COLO829 (cell line): ENCODE results near the gene MAPRE2.
"Not testable (repeated sequence)": the region's sequence is repeated elsewhere in the genome, so short reads cannot be mapped to it uniquely, and the experiment has no call there.

Source experiments
- DNase-seq: peaks from one replicate; pipeline ENCODE4 v3.0.0; 2012; ENCODE audit warnings: low spot score

MAPRE2 gene

DNA sequence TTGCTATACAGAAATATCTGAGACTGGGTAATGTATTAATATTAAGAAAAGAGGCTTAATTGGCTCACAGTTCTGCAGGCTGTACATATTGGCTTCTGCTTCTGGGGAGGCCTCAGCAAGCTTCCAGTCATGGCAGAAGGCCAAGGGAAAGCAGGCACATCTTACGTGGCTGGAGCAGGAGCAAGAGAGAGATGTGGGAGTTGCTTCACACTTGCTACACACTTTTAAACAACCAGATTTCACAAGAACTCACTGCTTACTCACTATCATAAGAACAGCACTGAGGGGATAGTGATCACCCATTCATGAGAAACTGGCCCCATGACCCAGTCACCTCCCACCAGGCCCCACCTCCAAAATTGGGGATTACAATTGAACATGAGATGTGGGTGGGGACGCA is 50.6 kb downstream of the MAPRE2 start:
- DNase-seq: no peak

DNA sequence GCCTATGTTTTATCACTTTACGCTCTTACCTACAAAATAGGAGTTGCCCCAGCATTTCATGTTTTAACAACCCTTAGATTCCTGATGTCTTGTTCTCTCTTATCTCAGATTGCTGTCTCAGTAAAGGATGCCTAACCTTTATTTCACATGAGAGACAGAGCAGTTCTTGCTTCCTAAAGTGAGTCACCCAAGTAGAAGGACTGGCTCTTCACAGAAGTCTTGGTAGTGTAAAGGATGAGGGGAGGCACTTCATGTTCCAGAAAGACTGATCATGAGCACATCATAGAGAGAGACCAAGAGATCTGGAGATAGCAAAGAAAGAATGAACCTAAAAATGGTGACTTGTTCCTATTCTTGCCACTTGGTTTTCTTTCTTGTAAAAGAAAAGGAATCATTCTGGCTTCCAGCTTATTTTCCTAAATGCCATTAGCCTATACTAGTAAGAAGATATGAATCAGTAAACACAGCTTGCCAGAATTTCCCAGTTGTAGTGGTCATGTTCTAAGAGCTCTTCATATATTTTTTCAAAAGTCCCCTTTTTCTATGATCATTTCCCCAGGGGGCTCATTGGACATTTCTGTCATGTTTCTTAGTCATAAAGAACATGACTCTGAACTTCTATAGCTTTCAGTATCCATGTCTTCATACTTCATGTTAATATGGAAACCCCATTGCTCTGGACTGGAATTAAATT is 54.9 kb downstream of the MAPRE2 start:
- no peak for DNase-seq

DNA sequence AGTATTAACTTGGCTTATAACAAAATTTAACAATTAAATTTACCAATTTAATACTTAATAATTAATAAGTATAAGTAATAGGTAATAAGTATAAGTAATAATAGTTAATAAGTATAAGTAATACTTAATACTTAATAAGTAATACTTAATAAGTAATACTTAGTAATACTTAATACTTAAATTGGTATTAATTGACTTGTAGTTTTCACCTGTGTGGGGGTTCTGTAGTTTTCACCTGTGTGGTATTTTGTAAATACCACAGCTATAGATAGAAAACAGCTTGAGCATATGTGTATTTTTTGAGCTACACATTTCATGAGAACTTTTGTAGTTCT is 55.4 kb downstream of the MAPRE2 start:
- DNase-seq: no peak

DNA sequence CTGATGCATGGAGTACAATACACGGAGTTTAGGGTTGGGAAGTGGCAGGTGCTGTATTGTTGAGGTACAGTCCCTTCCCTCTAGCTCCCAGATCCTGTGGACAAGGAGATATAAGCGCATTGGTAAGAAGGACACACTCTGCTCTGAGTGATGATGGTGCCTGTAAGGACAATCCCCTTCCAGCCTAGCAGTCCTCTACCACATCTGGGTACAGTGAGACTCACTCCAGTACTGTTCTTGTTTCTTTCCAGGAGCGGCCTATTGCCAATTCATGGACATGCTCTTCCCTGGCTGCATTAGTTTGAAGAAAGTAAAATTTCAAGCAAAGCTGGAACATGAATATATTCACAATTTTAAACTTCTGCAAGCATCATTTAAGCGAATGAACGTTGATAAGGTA is 56.0 kb downstream of the MAPRE2 start:
- DNase-seq: no peak

DNA sequence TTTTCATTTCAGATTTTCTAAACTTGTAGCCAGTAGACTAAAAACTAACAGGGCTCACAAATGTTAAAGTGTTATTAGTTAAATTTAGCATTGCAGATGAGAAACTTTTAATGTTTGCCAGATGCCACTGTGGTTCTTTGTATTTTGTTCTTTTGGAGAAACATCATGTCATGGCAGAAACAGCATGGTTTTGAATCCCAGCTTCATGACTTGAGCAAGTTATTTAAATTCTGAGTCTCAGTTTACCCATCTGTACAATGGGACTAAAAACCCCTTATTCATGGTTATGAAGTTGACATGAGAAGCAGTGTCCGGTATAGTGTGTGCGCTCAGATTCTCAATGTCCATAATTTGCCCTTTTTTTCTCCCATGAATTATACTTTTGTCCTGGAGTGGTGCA is 56.5 kb downstream of the MAPRE2 start:
- DNase-seq: no peak

DNA sequence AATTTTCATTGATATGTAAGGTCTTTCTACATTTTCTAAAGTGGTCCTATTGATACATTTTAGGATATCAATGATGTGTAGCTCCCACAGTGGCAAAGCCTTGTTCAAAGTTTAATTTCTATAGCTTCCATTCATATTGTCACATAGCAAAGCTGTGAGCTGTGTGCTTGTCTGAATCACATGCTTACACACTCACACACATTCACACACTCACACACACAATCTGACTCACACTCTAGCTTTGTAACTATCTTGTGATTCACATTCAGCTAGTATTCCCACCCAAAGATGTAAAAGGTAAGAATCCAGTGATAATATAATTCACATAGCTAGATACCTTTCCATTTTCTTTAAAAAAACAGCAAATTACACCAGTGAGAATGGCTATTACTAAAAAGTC is 58.7 kb downstream of the MAPRE2 start:
- no peak for DNase-seq

DNA sequence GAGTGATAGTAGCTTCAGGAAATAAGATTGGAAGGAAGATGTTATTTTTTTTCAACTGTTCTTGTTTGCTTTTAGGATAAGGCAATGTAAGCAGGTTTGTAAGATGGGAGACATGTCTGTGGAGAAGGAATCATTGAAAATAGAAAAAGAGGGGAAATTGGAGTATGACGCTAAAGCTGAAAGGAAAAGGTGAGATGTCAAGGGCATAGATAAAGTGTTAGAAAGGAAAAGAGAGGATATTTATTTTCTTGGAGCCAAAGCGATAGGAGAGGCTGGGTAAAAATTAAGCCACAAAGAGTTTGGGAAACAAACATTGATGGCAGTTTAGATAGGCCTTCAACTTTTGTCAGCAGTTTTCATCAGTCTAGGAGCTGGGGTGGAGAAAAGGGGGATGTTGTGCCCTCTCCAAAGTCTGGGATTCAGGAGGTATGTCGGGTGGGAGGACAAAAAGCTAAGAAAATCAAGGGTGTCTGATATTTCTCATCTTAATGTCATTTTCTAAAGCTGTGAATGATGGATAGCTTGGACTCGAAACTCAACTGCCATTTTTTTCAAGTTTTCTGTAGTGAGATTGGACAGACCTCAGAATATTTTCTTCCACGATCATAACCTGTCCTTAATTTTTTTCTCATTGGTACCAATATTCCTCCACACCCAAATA is 63.3 kb downstream of the MAPRE2 start:
- no peak for DNase-seq

DNA sequence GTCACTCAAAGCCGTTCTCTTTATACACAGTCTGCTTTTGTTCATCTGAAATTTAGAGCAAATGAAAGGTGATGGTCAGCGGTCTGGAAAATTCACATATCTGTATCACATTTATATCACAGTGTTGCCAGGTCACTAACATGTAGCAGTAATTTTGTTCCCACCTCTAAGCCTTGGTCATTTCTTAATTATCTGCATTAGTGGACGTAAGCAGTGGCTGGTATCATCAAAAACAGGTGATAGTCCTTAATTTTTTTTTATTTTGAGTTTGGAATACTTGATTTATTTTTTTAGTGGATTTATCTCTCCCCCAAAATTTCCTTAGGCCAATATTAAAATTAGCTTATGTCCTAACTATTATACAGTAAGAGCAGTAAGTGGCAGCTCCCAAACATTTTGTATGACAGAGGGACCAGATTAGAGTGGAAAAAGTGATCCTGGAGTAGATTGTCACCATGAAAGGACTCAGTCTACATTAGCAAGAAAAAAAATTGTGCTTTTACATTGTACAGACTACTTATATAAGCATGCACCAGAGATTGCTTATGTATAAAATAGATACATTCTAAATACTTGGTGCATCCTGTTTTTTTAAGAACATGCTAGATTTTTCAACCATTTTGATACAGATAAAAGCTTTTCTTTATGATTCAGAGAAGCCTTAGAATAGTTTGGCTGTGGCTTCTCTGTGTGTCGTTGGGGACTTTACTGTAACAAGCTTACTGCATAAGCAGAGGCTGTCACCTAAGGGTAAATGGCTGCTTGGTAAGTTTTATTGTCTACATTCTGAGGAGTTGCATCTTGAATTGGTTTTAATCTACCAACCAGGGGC is 65.0 kb downstream of the MAPRE2 start:
- DNase-seq: no peak

DNA sequence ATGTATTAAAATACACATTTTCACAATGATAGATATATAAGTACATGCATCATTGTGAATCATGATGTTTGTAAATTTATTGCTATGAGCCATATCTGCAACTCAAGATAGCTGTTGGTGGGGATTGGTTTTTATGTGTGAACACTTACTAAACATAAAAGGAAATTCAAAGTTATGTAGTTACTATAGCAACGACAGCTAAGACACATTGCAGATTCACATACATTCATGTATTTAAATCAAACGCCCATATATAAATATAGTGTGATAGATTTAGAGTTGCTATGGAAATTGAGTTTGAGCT is 65.6 kb downstream of the MAPRE2 start:
- no peak for DNase-seq

DNA sequence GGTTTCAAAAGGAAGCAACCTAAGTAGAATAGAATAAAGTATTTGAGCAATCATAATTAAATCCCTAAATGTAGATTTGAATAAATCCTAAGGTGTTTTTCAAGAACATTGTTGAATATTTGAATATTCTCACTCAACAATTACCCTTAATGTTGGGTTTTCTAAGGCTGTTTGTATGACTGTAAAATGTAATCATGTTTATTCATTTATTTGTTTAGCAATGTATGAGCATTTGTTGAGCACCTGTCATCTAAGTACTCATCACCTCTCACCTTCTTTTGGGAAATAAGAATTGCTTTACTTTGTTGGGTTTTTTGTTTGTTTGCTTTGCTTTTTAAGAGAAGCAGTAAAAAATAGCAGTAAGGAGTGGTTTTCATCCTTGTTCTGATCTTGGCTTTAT is 66.0 kb downstream of the MAPRE2 start:
- no peak for DNase-seq

DNA sequence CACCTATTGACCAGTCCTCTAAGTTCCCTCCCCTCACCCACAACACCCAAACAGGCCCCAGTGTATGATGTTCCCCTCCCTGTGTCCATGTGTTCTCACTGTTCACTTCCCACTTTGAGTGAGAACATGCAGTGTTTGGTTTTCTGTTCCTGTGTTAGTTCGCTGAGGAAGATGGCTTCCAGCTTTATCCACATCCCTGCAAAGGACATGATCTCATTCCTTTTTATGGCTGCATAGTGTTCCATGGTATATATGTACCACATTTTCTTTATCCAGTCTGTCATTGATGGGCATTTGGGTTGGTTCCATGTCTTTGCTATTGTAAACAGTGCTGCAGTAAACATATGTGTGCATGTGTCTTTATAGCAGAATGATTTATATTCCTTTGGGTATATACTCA is 66.9 kb downstream of the MAPRE2 start:
- not testable (repeated sequence) for DNase-seq

DNA sequence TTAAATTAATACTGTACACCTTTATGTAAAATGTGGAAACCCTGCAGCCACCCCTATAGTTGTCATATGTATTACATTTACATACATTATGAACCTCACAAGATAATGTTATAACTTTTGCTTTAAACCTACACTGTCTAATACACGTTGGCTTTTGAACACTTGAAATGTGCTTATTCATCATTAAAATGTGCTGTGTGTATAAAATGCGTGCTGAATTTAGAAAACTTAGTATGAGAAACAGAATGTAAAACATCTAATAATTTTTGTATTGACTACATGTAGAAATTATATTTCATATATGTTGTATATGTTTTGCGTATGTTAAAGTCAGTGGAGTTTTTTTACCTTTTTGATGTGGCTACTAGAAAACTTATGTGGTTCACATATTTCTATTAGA is 68.8 kb downstream of the MAPRE2 start:
- no peak for DNase-seq

DNA sequence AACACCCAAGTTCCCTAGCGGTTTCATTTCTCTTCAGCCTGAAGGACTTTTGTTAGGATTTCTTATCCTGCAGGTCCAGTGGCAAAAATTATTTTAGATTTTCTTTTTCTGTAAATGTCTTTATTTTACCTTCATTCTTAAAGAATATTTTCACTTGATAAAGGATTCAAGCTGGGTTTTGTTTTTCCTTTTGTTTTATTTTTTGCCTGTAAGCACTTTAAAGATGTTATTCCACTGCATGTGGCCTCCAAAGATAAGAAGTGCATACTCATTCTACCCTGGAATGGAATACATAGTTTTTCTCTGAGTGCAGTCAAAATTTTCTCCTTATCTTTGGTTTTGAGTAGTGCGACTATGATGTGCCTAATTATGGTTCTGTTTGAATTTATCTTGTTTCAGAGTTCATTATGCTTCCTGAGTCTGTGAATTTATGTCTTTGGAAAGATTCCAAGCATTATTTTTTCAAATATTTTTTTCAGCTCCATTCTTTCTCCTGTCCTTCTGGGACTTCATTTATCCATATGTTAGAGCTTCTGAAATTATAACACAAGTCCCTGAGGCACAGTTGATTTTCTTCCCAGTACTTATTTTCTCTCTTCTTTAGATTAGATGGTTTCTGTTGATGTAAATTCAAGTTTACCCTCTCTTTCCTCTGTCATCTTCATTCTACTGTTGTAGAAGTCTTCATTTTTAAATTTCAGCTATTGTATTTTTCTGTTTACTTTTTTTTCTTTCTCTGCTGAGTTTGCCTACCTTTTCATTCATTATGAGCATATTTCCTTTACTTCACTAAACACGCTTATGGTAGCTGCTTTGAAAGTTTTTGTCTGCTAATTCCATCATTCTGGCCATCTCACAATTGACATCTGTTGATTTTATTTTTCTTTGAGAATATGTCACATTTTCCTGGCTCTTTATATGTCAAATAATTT is 69.6 kb downstream of the MAPRE2 start:
- no peak for DNase-seq

DNA sequence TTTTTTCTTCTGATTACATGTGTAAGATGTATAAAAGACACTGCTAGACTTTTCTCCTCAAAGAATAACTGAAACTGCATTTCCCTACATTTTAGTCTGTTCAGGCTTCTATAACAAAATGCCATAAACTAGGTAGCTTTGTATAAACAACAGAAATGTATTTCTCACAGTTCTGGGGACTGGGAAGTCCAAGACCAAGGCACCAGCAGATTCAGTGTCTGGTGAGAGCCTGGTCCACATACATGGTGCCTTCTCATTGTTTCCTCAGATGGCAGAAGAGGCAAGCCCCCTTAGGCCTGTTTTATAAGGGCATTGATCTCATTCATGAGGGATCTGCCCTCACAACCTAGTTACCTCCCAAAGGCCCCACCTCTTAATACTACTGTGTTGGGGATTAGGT is 71.5 kb downstream of the MAPRE2 start:
- no peak for DNase-seq

DNA sequence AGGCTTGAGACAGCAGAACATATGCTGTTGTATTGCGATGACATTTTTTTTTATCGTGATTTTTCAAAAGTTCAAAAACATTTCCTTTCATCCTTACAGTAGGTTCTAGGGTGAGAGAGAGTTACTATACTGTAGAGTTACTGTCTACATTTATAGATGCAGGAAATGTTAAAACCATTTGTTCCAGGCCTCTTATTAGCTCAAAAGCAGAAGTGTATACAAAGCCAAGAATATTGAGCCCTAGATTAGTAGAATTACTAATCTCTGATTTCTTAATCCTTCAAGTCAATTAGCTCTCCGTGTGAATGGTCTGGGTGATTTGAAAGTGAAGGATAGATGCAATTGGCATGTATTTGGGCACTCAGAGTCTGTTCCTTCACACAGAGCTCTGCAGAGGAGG is 73.1 kb downstream of the MAPRE2 start:
- no peak for DNase-seq

DNA sequence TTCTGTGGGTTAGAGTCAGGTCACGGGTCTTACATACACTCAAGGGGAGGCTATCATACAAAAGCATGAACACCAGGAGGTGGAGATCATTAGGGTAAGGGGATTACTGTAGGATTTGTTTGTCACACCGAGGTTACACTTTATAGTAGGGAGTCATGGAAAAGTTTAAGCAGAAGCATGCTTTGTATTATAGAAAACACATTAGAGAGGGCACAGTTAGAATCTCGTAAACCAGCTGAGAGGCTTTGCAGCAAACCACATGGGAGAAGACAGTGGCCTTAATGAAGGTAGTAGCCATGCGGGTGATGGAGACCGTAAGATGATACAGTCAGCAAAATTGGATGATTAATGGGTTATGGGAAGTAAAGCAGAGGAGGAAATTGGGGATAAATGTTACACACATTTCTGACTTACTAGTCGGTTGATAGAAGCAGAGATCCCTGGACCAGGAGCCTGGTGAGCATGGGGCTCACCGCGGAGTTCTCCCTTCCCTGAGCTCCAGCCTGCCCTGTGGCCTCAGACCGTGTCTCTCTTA is 75.6 kb downstream of the MAPRE2 start:
- DNase-seq: no peak

DNA sequence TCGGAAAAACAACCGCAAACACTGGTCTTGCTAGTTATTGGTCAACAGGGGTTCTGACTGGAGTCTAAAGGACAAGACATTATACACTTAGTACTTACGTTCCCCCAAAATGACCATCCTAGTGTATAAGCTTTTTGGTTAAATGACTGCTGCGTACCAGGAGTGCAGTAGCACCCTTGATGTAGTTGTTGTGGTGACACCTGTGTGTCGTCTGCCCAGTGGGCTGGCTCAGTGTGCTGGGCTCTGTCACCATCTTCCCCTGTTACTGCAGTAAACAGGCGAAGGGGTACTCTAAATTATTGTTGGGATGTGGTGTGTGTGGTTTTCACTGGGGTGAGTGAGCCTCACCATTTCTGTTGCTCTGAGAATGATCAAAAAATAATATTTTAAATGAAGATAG is 76.2 kb downstream of the MAPRE2 start:
- no peak for DNase-seq

DNA sequence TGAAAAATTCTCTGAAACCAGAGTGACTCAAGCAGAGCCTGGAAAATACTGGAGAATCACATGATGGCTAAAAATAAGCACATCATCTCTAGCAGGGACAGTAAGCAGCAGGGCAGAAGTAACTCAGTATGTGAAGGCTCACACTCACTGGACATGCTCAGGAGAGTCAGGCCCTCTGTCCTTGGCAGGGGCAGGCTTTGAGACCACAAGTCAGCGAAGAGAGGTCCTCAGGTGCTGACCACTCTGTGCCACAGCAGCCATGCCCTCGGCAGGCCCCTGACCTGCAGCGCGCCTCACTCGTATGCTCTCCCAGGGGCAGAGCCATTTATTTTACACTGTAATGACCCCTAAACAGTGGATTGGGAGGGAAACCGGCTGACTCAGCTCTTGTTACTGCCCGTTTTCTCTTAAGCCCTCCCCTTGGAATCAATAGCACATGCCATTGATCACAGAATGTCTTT is 76.8 kb downstream of the MAPRE2 start:
- DNase-seq: peak; percentile 16

DNA sequence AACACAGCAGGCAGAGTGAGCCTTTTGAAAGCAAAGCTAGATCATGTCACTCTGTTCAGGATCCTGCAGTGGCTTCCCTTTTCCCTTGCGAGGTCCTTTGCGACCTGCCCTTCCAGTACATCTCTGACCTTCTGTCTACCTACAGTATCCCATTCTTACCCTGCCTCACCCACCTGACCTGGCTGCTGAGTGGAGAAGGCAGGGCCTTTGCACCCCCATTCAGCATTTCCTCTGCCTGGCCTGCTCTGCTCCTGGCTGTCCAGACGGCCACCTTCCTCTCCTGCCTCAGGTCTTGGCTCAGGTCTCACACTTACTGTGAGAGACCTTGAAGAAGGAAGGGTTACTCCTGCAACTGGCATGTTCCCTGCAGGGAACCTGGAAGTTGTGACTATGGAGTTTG is 77.4 kb downstream of the MAPRE2 start:
- no peak for DNase-seq

DNA sequence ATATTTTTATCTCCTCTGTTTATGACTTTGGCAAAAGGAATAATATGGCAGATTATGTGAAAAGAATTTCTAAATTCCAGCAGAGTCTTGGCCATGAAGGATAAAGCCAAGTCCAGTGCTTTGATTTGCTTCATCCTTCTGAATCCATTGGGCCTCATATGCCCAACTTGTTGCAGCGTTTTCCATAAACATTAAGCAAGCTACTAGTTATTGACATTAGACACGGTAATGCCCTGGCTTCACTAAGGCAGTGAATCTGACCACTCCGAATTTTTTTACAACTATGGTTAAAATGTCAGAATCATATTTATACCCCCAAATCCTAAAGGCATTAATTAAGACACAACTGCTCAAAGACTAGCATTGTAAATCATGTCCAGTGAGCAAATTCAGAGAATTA is 79.8 kb downstream of the MAPRE2 start:
- no peak for DNase-seq

DNA sequence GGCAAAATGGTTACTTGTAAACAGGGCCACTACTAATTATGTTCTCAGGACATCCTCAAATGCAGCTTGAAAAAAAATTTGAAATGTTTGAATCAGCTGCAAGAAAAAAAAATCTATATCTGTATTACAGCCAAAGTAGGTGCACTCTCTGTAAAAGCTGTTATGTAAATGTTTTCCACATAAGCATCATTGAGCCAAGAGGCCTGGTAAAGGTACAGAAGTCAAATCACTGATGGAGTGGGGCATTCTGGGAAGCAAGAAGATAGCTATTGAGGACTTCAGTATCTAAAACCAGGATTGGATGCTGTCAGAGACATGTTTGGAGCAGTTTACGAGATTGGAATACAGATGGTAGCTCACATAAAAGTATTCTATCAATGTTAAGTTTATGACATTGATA is 80.3 kb downstream of the MAPRE2 start:
- DNase-seq: no peak

DNA sequence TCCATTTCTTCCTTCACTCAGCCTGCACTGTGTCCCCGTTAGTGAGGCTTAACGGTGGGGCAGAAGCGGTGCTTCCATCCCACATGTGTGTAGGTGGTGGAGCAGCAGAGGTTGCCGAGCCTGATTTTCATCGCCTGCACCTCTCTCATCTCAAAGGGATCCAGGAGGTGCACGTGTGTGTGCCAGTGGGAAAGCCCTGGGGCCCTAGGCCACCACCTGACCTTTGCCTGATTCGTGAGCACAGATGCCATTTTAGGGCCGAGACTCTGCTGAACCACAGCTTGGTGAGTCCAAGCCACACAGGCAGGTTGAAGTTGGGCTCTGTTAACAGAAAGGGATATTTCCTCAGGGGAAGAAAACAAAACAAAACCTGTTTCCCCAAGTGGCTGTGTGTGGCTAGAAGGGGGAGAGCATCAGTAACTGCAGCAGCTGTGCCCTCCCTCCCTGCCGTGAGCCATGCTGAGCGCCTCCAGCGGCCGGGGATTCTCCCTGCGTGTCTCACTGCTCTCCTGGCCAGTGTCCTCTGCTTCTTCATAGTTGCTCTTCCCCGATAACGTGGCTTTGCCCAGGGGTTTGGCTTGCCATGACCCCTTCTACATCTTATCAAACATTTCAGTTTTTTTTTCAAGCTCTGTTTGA is 81.5 kb downstream of the MAPRE2 start:
- DNase-seq: no peak
